ENCODE measurements around the gene TOR3A.

The TOR3A gene

DNA sequence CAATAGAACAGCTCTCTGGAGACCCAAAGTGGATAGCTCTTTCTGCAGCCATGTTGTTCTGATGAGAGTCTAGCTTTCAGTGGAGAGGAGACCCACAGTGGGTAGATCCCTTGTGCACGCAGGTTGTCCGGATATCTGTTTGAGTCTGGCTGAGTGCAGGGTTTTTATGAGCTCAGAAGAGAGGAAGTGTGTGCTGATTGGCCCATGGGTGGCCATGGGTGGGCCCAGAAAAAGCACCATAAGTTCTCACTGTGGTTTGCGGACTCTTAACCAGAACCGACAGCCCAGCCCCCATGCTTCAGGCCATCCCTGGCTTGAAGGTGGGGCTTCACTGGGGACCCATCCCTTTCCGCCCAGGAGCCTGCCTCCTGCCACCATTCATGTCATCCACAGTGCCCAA lies 39.2 kb upstream of the TOR3A start:
- no peak overlapping the region for H3K4me3 ChIP-seq (ENCODE audit: low read depth, low read length)
- DNase-seq (ENCODE audit: low read depth), result no peak
- TF ChIP-seq CTCF (conservative IDR thresholded peaks at IDR 0.05; ENCODE audit: low read depth, low read length), result no peak

- TF ChIP-seq CTCF (conservative IDR thresholded peaks at IDR 0.05; ENCODE audit: low read depth, low read length), result no peak
- H3K4me3 ChIP-seq (ENCODE audit: low read depth, low read length), result no peak overlapping the region
- DNase-seq (ENCODE audit: low read depth), result no peak
Observed at GRCh38 chr1:179043266-179043665, 38.6 kb upstream of the TOR3A start.

- DNase-seq (ENCODE audit: low read depth), result no peak
- TF ChIP-seq CTCF (conservative IDR thresholded peaks at IDR 0.05; ENCODE audit: low read depth, low read length), result no peak
- H3K4me3 ChIP-seq (ENCODE audit: low read depth, low read length), result no peak overlapping the region
Observed at GRCh38 chr1:179043907-179044306, 38.0 kb upstream of the TOR3A start.

- no peak overlapping the region for H3K4me3 ChIP-seq (ENCODE audit: low read depth, low read length)
- DNase-seq (ENCODE audit: low read depth), result no peak
- no peak for TF ChIP-seq CTCF (conservative IDR thresholded peaks at IDR 0.05; ENCODE audit: low read depth, low read length)
Observed at GRCh38 chr1:179046808-179047635, 34.8 kb upstream of the TOR3A start.

DNA sequence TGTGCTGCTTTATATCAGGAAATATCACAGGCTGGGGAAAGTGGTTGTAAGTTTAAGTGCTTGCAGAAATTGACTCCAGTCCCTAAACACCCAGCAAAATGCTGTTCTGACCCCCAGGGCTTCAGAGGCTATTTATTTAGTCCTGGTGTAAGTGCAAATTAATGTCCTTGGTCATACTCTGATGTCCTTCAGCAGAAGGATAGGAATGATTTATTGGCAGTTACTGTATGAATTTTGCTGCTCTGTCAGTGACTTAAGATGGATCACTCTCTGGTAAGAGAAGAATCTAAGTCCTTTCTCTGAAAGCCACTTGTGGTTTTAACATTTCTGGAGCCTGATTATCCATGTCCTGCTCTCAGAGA lies 34.3 kb upstream of the TOR3A start:
- H3K4me3 ChIP-seq (ENCODE audit: low read depth, low read length), result no peak overlapping the region
- DNase-seq (ENCODE audit: low read depth), result no peak
- no peak for TF ChIP-seq CTCF (conservative IDR thresholded peaks at IDR 0.05; ENCODE audit: low read depth, low read length)

DNA sequence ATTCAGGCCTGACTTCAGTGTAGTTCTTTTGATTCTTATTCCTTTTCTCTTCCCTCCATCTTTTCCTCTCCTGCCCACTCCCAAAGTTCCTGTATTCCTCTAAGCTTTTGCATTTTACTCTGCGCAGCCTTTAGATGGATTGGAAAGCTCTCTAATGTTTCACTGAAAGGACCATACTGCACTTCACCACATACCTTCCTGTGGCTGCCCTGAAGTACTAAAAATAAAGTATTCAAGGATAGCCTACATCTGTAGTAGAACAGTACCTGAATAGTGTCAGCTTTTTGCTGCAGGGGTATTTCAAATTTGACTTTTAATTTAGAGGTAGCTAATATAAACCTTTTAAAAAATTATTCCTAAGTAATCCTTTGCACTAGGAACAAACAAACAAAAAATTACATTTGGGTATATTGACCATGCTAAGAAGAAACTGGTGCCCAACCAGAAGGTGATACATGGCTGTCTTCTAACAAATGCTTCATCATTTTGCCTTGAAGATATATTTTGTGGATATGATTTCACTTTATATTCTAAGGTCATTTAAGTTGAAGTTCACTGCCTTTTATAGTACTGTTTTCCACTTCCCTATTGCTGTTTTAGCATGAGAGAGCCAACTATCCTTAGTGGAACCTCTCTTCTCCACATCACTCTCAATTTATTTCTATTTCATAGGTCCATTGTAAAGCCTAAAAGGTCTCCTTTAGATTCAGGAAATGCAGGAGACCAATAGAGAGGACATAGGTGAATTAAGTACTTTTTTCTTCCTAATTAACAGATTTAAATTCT lies 33.3 kb upstream of the TOR3A start:
- no peak for TF ChIP-seq CTCF (conservative IDR thresholded peaks at IDR 0.05; ENCODE audit: low read depth, low read length)
- DNase-seq (ENCODE audit: low read depth), result no peak
- H3K4me3 ChIP-seq (ENCODE audit: low read depth, low read length), result no peak overlapping the region
